ENCODE results near the gene MGAT3. TPM values are rescaled to one million over a fixed set of nuclear protein-coding genes. Genes with fewer than 3 reads are reported as not detected.

Gene MGAT3
- total RNA-seq, 2 donors from 2014 or later: 0.25 to 0.96 TPM

DNA sequence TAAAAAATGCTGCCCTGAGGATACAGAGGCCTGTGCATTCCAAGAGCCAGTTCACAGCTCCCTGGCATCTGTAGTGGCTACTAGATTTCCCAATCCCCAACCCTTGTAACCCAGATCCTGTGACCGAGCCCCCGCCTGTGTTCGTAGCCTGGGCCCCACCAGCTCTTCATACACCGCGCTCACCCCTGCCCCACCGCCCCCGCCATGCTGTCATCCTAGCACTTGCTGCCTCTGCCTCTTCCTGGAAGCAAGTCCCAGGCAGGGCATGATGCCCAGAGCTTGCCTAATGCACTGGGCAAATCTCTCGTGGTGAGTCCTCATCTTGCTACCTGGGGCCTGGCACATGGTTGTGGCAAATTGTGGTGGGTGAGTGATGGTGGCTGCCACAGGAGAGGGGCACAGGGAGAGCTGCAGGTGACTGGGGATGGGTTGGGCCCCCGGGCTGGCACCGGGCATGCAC lies 7.1 kb downstream of the MGAT3 start:
- ATAC-seq (no peak), DNase-seq (no peak)
- H3K36me3 Mint-ChIP-seq (ENCODE audit: low read depth): no peaks in the 10 kb centered on the region
- no peaks in the 10 kb centered on the region for H3K9me3 ChIP-seq (ENCODE audit: control insufficient read depth, low read length, poor library complexity, severe bottlenecking)
- H3K27me3 Mint-ChIP-seq: peaks cover 26% of the 10 kb centered on the region
- no peak overlapping the region for H3K27ac Mint-ChIP-seq
- H3K4me1 Mint-ChIP-seq: peaks cover 4% of the 10 kb centered on the region
- no peak overlapping the region for H3K4me3 Mint-ChIP-seq

DNA sequence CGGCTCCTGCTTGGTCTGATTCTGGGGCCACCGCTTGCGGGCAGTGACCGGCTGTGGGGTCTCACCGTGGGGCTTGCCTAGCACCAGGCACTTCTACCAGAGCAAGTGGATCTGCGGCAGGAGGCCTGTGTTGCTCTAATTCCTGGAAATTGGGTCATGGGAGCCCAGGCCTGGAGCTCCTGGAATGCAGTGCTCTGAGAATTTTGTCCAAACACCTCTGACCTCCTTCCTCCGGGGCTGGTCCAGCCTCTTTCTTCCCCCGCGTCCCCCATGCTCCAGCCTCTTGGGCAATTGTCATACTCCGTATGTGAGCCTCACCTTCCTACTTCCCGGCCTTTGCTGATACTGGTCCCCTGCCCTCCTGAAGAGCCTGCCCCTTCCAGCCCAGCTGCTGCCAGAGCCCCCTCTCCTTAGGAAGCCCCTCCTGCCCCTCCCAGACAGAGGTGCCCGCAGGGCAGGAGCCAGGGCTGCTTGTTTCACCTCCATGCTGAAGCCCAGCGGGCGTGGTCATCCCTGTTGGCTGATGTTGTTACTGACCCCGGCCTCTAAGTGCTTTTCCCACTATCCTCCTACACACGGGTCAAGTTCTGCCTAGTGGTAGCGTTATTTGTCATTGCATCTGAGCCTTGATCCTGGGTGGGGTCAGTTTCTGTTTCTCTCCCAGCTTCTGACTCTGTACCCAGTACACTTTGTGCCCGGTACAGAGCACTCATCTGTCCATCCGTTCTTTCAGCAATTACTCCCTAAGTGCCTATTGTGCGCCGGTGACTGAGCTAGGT lies 9.6 kb downstream of the MGAT3 start:
- Mint-ChIP-seq H3K27ac (no peak overlapping the region), H3K36me3 (ENCODE audit: low read depth) (no peaks in the 10 kb centered on the region), H3K27me3 (peaks cover 8% of the 10 kb centered on the region), H3K4me1 (peaks cover 9% of the 10 kb centered on the region), H3K4me3 (no peak overlapping the region)
- DNase-seq: no peak
- no peak for ATAC-seq
- H3K9me3 ChIP-seq (ENCODE audit: control insufficient read depth, low read length, poor library complexity, severe bottlenecking): no peaks in the 10 kb centered on the region

DNA sequence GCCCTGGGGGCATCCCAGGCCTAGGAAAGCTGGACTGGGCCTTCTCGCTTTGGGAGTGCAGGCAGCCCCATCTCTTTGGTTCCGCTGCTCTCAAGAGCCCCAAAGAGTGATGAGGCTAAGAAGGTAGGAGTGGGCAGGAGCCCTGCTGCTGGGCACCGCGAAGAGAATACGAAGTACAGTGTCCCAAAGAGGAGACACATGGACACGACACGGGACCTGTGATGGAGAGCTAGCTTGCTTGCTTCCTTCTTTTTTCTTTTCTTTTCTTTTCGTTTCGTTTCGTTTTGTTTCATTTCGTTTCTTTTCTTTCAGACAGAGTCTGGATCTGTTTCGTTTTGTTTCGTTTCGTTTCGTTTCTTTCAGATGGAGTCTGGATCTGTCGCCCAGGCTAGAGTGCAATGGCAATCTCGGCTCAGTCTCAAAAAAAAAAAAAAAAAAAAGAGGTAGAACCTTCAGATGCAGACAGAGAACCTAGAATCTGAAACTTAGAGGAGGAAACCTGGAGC lies 10.6 kb downstream of the MGAT3 start:
- H3K4me3 Mint-ChIP-seq: no peak overlapping the region
- no peak overlapping the region for H3K27ac Mint-ChIP-seq
- H3K27me3 Mint-ChIP-seq: no peaks in the 10 kb centered on the region
- H3K36me3 Mint-ChIP-seq (ENCODE audit: low read depth): no peaks in the 10 kb centered on the region
- H3K9me3 ChIP-seq (ENCODE audit: control insufficient read depth, low read length, poor library complexity, severe bottlenecking): no peaks in the 10 kb centered on the region
- peaks cover 16% of the 10 kb centered on the region for H3K4me1 Mint-ChIP-seq
- DNase-seq (no peak), ATAC-seq (no peak)

DNA sequence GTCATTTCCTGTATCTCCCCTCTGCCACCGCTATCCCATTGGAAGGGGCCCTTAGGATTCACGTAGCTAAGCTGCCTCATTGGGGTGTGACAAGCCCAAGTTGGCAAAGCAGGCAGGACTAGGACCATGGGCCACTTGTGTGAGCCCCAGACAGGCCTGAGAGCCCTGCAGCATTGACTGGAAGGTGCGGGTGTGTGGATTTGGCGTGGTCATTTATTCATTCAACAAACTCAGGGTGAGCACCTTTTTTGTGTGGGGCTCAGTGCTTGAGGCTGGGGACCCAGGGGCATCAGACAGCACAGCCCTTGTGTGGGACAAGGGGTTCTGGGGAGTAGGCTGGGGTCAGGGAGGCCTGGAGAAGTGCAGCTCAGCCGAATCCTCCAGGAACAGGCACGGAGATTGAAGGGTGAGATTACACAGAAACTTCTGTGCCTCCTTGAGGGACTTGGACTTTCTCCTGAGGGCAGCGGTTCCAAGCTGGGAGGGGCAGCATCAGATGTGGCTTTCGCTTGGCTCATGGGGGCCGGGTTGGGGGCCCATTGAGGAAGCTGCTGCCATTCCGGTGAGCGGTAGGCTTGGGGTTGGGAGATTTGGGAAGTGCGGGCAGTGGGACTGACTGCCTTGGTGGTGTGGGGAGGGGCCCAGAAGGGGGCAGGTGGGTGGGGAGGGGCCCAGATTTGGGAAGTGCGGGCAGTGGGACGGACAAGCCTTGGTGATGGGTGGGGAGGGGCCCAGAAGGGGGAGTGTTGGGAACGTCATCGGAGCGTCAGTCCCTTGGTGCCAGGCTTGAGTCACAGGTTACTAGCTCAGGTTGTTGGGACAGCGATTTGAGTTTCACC lies 11.9 kb downstream of the MGAT3 start:
- Mint-ChIP-seq H3K27me3 (no peaks in the 10 kb centered on the region), H3K36me3 (ENCODE audit: low read depth) (no peaks in the 10 kb centered on the region), H3K27ac (no peak overlapping the region), H3K4me1 (peaks cover 20% of the 10 kb centered on the region), H3K4me3 (no peak overlapping the region)
- DNase-seq (no peak), ATAC-seq (no peak)
- H3K9me3 ChIP-seq (ENCODE audit: control insufficient read depth, low read length, poor library complexity, severe bottlenecking): no peaks in the 10 kb centered on the region

DNA sequence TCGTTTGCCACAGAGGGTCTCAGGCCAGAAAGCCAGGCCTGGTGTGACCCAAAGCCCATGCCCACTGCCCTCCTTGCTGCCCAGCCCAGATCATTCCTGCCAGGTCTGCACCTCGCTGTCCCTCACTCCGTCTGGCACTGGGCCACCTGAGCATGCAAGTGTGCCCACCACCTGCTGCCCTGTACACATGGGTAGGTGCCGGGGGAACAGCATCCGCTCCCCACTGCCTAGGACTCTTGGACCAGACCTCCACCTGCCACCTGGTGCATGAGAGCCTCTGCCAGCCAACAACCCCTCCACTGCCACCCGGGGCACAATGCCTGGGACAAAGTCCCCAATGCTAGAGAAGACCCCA lies 12.5 kb downstream of the MGAT3 start:
- no peaks in the 10 kb centered on the region for H3K36me3 Mint-ChIP-seq (ENCODE audit: low read depth)
- ATAC-seq (no peak), DNase-seq (no peak)
- H3K4me3 Mint-ChIP-seq: no peak overlapping the region
- peaks cover 20% of the 10 kb centered on the region for H3K4me1 Mint-ChIP-seq
- H3K27me3 Mint-ChIP-seq: no peaks in the 10 kb centered on the region
- H3K9me3 ChIP-seq (ENCODE audit: control insufficient read depth, low read length, poor library complexity, severe bottlenecking): no peaks in the 10 kb centered on the region
- H3K27ac Mint-ChIP-seq: no peak overlapping the region

DNA sequence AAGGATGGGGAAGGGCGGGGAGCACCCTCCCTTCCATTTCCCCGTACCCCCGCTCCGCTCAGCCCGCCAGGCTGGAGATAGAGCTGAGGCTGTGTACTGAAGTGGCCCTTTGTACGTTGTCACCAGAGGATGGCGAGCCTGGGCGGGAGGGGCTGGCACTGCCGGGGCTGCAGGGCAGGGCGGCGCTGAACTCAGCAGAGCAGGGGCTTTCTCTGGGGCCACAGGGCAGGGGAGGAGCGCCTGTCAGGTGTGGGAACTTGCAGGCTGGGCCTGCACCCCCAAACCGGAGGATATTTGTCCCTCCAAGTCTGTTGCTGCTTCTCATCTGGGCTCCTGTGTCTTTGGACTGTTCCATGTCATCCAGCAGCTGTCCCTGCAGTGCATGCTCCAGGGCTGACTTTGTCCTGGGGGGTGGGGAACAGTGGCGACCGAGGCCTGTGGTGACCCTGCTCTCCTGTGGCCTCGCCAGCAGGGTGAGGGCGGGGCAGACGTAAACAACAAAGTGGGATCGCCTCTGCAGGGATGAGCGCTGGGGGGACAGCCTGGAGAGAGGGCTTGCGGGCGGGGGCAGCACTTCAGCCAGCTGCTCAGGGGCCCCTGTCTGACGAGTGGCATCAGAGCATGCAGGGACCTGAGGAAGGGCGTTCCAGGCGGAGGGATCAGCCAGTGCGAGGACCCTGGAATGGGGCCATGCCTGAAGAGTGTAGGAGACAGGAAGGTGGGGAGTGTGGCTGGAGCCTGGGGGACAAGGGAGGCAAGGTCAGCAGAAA lies 13.1 kb downstream of the MGAT3 start:
- Mint-ChIP-seq H3K4me1 (peaks cover 20% of the 10 kb centered on the region), H3K27ac (no peak overlapping the region), H3K36me3 (ENCODE audit: low read depth) (no peaks in the 10 kb centered on the region), H3K4me3 (no peak overlapping the region), H3K27me3 (no peaks in the 10 kb centered on the region)
- no peaks in the 10 kb centered on the region for H3K9me3 ChIP-seq (ENCODE audit: control insufficient read depth, low read length, poor library complexity, severe bottlenecking)
- DNase-seq (no peak), ATAC-seq (no peak)

DNA sequence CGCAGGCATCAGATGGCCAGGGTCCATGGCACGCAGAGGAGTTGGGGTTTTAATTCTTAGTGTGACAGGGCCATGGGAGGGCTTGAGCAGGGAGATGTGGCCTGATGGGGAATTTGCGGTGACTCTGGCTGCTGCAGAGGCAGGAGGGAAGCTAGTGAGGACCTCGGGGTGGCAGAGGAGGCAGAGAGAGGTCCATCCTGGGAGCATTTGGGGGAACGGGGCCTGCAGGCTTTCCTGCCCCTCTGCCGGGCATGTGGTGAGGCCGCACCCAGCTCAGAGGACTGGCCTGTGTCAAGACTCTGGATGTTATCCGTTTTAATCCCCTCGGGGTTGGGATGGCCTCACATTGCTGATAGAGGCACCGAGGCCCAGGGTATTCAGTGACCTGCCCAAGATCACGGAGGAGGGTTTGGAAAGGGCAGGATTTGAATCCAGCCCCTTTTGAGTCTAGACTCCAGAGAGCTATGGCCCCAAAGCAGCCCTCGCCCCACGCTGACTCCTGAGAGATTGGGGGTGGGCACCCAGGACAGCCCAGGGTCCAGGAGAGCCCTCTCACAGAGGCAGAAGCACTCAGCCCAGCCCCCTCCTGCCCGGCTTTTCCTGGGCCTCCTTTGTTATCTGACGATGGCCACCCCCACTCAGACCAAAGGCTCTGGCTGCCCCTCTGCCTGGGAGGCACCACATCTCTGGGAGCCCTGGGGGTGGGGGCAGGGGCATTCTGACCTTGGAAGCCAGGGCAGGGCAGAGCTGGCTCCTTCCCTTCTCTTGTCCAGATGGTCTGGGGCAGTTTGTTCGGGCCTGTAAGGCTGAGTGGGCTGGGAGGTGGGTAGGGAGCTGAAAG lies 13.9 kb downstream of the MGAT3 start:
- no peaks in the 10 kb centered on the region for H3K9me3 ChIP-seq (ENCODE audit: control insufficient read depth, low read length, poor library complexity, severe bottlenecking)
- Mint-ChIP-seq H3K4me3 (no peak overlapping the region), H3K4me1 (peaks cover 20% of the 10 kb centered on the region), H3K27me3 (no peaks in the 10 kb centered on the region), H3K27ac (no peak overlapping the region), H3K36me3 (ENCODE audit: low read depth) (no peaks in the 10 kb centered on the region)
- DNase-seq (no peak), ATAC-seq (no peak)

DNA sequence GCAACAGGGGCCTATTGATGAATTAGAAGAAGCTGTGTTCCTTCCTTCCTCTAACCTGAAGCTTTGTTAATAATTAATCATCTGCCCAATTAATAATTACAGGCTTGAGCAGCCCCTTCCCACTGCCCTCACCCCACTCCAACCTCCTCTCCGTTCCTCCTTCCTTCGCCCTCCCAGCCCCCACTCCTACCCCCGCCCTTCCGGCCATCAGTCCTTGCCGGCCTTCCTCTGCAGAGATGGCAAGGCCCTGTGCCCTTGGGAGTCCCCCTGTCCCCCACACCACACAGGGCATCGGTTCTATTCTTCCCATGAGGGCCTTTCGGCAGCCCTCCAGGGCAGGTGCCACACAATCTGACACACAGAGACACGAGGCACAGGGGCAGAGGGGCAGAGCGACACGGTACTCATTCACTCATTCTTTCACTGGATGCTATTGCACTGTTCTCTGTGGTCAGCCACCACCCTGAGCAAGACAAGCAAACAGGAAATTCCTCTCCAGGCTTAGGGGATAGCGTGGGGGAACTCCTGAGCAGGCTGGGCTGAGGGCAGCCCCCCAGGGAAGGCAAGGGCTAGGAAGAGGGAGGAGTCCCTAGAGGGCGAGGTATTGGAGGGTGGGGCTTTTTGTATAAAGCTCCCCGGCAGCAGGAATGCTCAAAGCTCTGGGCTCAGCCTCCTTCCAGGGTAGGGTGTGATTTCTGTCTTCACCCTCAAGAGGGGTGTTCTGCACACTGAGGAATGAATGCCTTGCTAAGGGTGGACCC lies 14.7 kb downstream of the MGAT3 start:
- no peaks in the 10 kb centered on the region for H3K27me3 Mint-ChIP-seq
- H3K4me3 Mint-ChIP-seq: no peak overlapping the region
- H3K27ac Mint-ChIP-seq: no peak overlapping the region
- H3K9me3 ChIP-seq (ENCODE audit: control insufficient read depth, low read length, poor library complexity, severe bottlenecking): no peaks in the 10 kb centered on the region
- peak; percentile 66 for ATAC-seq
- no peaks in the 10 kb centered on the region for H3K36me3 Mint-ChIP-seq (ENCODE audit: low read depth)
- DNase-seq: no peak
- peaks cover 20% of the 10 kb centered on the region for H3K4me1 Mint-ChIP-seq

DNA sequence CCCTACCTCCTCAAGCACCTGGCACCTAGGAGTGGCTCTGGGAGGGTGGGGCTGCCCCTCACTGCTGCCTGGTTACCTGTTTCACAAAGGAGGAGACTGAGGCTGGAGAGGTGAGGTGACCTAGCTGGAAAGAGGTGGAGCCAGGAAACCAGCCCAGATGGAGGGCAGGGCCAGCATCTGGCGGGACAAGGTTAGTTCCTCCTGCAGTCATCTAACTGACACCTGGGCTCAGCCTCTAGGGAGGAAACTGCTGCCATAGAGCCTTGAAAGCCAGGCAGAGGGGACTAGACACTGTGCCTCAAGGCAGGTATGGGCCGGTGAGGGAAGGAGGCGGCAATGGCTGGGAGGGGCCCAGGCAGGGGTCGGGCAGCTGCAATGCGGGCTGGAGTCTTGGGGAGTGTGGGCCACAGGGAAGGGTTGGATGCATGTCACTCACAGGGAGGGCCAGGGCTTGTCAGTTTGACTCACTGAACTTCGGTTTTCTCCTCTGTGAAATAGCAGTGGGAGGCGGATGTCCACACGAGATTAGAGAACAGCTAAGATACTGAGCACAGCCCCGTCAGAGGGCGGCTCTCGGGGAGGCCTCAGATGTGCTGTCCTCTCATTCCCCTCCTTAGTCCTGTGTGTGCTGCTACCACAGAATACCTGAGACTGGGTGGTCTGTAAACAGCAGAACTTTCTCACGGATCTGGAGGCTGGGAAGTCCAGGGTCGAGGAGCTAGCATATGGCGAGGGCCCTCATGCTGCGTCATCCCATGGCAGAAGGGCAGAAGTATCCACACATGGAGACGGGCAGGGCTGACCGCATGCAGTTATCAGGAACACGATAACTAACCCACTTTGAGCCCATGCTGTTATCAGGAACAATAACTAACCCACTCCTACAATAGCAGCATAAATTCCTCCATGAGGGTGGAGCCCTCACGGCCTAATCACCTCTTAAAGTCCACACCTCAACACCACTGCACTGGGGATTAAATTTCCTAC lies 16.1 kb downstream of the MGAT3 start:
- DNase-seq: no peak
- H3K4me3 Mint-ChIP-seq: no peak overlapping the region
- ATAC-seq: peak; percentile 22
- no peaks in the 10 kb centered on the region for H3K9me3 ChIP-seq (ENCODE audit: control insufficient read depth, low read length, poor library complexity, severe bottlenecking)
- H3K36me3 Mint-ChIP-seq (ENCODE audit: low read depth): no peaks in the 10 kb centered on the region
- no peak overlapping the region for H3K27ac Mint-ChIP-seq
- H3K4me1 Mint-ChIP-seq: peaks cover 20% of the 10 kb centered on the region
- H3K27me3 Mint-ChIP-seq: no peaks in the 10 kb centered on the region

DNA sequence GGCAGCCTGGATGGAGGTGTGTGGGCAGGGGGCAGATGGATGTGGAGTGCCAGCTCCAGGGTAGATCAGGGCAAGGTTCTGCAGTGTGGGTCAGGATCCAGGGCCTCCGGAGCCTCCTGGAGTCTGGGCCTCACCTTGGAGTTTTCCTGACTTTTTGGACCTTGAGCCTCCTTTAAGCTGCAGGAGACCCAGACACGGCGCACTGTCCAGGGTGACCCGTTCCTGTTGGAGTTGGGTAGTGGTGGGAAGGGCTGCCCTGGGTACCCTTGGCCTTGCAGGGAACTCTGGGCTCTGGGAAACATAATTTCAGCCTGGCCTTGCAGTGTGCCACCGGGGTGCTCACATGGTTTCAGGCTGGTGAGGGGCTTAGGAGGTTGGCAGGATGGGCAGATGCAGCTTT lies 17.0 kb downstream of the MGAT3 start:
- H3K36me3 Mint-ChIP-seq (ENCODE audit: low read depth): no peaks in the 10 kb centered on the region
- H3K27me3 Mint-ChIP-seq: no peaks in the 10 kb centered on the region
- peaks cover 16% of the 10 kb centered on the region for H3K4me1 Mint-ChIP-seq
- H3K27ac Mint-ChIP-seq: peak overlapping the region; percentile 2
- no peak for DNase-seq
- no peaks in the 10 kb centered on the region for H3K9me3 ChIP-seq (ENCODE audit: control insufficient read depth, low read length, poor library complexity, severe bottlenecking)
- no peak overlapping the region for H3K4me3 Mint-ChIP-seq
- no peak for ATAC-seq
